ENCODE results near the gene FXN.
"Not testable (repeated sequence)": the region's sequence is repeated elsewhere in the genome, so short reads cannot be mapped to it uniquely, and the experiment has no call there.

FXN gene

DNA sequence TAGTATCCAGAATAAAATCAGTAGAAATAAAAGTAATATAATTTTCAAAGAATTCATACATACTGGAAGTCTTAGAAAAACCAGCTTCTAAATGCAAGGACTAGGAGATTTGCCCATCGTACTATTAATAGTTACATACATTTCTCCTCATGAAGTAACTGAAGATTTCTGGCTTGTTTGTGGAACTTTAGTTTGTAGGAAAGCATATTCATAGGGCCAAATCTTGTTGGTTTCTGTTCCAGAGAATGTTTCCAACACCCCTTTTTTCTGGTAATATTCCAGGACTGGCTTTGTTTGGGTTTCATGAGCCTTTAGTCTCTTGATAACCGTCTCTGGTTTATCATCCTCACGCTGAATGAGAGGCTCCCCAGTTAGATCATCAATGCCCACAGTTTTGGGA is 72.2 kb downstream of the FXN start:
- DNase-seq: no peak

DNA sequence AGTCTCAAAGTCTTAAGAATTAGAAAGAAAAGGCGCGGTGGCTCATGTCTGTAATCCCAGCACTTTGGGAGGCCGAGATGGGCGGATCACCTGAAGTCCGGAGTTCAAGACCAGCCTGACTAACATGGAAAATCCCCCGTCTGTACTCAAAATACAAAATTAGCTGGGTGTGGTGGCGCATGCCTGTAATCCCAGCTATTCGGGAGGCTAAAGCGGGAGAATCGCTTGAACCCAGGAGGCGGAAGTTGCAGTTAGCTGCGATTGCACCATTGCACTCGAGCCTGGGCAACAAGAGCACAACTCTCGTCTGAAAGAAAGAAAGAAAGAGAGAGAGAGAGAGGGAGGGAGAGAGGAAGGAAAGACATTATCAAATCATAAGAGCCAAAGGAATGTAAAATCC is 73.2 kb downstream of the FXN start:
- not testable (repeated sequence) for DNase-seq

DNA sequence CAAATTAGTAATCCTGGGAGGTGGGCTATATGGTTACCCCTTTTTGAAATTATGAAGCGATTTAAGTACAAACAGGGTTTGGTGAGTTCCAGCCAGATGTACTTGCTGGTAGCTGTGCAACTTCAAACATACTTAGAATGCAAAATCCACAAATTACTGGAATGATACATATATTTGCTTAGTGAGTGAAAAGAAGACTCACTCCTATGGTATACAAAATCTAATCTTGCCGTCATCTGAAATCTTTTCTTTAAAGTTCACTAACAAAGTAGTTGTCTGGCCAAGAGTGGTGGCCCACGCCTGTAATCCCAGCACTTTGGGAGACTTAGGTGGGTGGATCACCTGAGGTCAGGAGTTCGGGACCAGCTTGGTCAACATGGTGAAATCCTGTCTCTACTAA is 73.6 kb downstream of the FXN start:
- DNase-seq: no peak

DNA sequence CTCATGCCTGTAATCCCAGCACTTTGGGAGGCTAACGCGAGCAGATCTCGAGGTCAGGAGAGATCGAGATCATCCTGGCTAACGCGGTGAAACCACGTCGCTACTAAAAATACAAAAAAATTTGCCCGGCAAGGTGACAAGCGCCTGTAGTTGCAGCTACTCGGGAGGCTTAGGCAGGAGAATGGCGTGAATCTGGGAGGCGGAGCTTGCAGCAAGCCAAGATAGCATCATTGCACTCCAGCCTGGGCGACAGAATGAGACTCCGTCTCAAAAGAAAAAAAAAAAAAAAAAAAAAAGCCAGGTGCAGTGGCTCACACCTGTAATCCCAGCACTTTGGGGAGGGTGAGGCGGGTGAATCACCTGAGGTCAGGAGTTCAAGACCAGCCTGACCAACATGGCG is 77.1 kb downstream of the FXN start:
- not testable (repeated sequence) for DNase-seq

DNA sequence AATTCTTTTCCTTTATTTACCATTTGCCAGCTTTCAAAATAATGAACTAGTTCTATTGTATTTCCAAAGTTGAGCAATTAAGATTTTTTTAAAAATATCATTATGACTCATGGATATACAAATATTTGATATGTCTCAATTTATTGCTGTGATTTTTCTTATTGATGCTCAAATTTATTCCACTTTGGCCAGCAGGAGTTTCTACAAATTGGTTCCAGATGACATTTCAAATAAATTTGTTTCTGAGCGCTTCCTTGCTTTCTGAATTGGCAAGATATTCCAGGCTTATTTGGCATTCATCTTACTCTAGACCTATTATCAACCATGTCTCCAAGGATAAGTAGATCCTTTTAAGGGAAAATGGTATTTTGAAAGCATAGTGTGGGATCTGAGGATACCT is 80.1 kb downstream of the FXN start:
- no peak for DNase-seq

DNA sequence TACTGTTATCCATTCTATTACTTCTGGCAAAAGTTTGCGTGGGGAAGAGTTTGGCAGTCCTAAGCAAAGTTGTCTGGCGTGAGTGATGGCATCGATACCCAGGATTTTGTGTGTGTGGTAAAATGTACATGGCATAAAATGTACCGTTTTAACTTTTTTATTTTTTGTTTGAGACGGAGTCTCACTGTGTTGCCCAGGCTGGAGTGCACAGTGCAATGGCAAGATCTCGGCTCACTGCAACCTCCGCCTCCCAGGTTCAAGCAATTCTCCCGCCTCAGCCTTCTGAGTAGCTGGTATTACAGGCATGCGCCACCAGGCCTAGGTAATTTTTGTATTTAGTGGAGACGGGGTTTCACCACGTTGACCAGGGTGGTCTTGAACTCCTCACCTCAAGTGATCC is 83.1 kb downstream of the FXN start:
- DNase-seq: no peak

DNA sequence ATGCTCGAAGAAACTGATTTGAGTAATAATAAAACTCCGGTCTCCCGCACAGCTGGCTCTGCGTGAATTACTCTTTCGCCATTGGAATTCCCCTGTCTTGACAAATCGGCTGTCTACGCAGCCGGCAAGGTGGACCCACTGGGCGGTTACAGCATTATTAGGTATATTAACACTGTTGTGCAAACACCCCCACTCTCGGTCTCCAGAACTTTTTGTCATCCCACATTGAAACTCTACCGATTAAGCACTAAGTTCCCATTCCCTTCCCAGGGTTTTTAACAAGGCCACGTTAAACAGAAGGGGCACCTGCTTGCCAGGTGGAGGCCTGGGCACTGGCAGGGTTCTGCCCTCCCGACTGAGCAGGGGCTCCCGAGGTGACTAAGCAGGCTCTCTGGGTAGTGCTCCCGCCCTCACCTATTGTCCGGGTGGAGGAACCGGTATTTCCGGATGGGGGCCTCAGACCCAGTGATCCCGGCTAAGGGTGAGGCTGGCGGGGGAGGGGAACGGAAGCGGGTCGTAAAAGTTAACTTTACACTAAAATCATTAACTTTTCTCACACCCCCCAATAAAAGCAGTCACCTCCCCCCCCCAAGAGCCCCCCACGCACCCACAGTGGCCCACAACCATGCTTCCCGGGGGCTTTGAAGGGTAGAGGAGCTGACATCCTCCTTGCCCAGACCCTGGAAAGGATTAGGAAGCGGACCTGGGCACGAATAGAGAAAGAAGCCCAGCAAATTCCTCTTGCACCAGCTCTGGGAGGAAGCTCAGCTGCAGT is 85.0 kb downstream of the FXN start:
- no peak for DNase-seq

DNA sequence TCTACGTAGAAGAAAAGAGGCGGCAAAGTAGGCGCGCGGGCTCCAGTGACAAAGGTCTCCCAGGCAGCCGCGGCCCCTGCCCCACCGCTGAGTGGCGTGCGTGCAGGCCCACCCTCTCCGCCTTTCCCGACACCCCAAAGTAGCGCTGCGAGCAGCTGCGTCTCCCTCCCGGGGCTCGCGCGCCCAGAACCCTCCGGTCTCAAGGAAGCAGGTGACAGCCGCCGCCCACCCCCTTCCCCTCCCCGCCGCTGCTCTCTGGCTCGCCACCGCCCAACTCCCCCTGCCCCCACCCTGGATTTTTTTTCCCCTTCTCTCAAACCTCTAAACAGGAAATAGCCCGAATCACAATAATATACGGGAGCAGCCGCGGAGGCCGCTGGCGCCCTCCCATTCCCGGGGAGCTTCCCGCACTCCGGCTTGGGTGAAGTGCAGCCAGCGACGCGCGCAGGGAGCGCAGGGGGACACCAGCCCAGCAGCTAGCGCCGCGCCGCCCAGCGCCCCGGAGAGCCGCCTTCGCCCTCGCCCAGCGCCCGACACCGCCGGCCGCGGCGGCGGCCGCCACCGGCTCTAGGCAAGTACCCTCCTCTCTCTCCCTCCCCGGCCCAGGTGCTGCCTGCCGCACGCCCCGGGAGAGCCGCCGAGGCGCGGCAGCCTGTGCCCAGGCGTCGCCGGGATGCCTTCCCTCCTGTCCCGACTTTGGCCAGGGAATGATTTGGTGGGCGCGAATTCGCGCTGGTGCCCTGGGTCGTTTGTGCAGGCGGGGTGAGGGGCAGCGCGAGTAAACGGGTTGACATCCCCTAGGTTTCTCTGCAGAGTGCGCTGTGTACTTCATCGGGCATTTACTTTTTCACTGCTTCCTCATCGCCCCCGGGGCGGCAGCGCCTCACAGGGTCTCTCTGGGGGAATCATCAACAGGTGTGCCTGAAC is 85.9 kb downstream of the FXN start:
- peak in 1 of 2 donors; percentile 18 for DNase-seq

DNA sequence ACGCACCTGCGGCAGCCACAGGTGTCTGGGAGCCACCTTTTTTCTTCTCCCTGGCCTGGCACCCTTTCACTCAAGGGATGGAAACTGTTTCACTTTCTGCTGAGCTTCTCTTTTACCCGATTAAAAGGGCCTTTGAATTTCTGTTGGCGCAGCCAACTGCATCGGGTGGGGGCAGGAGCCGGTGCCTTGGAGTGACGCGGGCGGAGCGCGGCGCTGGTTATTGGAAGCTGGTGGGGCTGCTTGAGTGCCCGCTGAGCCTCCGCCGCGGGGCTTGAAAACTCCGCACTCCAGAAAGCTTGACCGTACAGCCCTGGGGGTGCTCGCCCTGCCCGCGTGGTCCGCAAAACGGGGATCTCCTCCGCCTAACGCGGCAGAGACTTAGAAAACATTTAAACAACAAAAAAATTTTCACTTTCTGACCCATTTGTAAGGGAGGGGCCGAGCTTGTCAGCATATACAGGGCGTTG is 86.6 kb downstream of the FXN start:
- DNase-seq: peak; percentile 25 to 46

DNA sequence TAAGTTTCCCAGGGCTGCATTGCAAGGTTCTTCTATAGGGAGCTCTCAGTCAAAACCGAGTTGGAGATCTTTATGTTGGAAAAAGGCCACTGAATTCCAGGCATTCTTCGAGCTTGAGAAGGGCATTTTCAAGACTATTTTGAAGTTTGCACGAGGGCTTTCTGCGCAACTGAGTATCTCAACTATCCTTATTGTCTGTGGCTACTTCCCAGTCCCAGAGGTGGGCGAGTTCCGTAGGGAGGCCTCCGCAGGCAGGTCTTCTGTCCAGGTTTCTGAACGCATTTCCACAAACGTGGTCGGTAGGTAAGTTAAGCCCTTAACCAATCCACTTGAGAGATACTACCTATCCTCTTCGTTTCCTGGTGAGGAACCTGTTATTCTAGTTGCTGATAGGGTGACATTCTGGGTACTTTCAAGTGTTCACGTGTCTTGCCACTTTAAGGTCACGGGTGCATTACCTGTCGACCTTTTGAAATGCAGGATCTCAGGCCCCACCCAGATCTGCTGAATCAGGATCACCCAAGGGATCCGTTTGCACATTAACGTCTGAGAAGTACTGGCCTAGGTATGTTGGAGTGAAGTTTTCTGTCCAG is 87.1 kb downstream of the FXN start:
- DNase-seq: no peak

DNA sequence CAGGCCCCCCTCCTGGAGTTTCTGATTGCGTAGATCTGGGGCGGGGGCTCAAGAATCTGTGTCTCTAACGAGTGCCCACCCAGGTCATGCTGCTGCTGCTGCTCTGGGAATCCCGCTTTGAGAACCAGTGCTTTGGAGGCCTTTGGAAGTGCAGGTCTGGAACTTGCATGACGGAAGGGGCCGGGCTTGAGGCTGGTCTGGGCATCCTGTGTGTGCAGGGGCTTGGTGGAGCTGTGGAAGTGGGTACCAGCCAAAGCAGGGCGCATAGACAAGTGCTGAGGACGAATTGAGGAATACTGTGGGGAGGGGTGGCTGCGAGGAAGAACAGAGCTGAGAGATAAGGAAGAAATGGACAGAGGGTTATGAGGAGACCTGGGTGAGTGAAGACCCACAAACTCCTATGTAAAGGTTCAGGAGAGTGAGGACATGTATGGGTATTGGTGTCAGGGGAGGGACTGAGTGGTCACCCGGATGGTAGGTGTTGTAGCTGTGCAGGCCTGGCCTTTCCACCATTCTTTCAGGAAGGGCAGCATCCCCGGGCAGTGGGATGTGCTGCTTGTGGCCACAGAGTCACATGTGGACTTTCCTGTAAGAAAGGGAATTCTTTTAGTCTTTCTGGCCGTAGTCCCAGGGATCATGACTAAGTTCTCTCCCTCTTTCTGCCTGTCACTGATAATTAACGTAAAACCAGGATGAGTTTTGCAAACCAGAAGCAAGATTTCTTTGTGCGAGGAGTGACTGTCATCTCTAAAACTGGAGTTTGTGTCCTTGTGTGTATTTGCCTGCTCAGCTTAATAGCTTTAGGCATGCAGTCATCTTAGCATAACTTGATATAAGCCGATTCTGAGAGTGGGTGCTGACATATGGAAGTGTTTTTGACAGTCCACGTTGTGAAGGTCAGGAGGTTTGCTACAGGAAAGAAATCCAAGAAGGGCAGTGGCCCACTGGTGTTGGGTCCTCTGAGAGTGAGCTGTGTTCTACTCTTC is 95.2 kb downstream of the FXN start:
- no peak for DNase-seq

DNA sequence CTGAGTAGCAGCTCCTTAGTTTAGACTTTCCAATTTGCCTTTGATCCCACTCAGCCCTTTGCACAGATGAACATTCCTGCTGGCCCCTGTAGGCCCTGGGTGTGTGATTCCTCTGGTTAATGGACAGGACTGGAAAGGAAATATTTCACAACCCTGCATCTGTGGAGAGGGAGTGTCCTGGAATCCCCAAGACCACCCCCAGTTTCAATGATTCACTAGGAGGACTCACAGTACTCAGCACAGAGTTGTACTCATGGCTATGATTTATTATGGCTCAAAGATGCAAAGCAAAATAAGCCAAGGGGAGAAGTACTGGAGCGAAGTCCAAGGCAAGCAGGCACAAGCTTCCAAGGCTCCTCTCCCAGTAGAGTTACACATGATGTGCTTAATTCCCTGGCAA is 96.1 kb downstream of the FXN start:
- no peak for DNase-seq

DNA sequence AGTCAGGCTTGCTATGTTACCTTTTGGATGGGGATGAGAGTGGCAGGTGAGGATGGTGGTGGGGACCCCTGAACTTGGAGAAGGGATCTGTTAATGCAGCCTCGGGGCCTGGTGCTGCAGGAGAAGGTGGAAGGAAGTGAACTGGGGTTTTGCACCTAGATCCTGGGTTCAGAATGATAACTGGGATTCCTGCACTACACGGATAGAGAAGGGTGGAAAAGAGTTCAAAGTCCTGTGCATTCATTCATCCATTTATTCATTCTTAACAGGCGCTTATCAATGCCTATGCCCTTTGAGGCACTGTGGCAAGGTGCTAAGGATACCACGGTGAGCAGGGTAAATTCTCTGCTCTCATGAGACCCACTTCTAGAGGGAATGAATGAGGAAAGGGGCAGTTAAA is 96.8 kb downstream of the FXN start:
- DNase-seq: no peak

DNA sequence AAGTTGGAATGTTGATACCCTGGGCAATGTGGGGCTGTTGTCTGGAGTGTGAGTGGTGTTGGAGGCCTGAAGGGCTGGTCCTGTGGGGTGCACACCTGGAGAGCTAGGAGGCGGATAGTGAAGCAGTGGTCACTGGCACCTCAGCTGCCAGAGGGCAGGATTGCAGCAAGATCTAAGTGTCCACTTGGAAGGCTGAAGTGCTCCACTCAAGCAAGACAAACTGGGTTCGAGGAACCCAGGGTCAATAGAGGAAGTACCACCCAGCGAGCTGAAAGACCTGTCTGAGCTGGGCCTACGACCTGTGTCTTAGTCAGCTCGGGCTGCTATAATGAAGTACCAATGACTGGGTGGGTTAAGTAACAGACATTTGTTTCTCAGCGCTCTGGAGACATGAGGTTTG is 98.9 kb downstream of the FXN start:
- no peak for DNase-seq

DNA sequence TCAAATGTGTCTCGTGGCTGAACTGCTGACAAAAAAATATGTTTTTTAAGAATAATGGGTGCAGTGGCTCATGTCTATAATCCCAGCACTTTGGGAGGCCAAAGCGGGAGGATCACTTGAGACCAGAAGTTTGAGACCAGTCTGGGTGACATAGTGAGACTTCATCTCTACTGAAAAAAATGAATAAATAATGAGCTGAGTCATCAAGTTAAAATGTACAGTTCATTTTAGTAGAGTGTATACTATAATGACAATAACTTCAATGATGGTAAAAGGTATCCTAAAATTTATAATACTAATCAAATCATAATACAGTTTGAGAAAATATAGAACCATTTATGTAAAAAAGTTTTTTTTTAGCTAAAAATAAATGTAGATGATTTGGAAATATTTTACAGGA is 100.6 kb downstream of the FXN start:
- no peak for DNase-seq

DNA sequence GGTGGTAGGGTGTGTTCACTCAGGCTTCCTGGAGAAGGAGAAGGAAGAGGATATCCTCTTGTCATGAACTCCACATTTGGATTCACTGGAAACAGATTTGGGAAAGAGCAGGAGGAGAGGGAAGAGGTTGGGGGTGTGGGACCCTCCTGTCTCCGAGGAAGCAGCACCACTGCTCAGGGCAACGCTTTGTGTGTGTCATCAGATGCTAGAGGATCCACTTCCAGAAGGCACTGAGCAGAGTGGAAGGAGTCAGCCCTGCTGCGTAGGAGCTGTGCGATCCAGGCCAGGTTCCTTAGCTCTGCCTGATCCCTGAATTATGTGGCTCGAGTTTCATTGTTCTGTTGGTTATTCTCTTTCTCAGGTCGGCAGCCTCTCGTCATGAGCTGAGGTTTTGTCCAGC is 101.2 kb downstream of the FXN start:
- no peak for DNase-seq

DNA sequence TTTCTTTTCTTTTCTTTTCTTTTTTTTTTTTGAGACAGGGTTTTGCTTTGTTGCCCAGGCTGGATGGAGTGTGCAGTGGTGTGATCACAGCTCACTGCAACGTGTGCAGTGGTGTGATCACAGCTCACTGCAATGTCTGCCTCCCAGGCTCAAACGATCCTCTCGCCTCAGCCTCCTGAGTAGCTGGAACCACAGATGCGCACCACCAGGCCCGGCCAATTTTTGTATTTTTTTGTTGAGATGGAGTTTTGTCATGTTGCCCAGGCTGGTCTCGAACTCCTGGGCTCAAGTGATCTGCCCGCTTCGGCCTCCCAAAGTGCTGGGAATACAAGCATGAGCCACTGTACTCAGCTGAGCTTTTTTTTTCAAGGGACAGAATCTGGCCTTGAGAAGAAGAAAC is 101.8 kb downstream of the FXN start:
- no peak for DNase-seq

DNA sequence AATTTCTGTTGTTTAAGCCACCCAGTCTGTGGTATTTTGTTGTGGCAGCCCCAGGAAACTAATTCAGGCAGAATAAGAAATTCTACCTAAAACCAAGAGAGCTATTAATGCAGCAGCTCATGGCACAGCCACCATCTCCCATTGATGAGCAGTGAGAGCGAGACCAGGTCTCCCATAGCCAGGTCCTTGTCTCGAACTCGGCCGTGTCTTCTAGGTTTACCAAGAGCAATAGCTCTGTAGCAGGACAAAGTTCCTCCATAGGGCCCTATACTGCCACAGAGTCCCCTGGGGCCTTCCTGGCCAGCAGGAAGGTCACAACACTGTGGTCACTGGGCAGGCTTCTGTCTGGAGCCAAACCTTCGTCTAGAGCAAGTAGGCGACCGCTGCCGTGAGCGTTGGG is 104.0 kb downstream of the FXN start:
- no peak for DNase-seq

DNA sequence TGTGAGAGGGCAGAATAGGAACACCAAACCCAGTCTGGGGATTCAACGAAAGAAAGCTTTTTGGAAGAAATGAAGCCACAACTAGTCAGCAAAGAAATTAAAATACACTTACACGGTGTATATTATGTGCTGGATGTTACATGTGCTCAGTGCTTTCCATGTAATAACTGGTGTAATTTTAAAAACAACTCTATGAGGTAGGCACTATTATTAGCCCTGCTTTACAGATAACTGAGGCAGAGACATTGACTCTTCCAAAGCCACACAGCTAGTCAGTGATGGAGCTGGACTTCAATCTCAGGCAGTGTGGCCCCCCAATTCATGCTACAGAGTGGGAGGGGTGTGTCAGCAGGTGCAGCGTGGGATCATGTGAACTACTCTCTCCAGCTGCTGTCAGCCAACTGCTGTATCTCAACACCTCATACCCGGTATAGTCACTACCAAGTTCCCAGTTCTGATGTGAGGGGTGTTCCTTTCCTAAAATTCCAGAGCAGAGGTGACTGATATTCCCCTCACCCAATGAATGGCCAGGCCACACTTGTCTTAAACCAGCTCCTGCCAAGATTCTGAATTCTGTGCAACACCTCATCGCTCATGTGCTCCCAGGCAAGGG is 104.7 kb downstream of the FXN start:
- DNase-seq: no peak

DNA sequence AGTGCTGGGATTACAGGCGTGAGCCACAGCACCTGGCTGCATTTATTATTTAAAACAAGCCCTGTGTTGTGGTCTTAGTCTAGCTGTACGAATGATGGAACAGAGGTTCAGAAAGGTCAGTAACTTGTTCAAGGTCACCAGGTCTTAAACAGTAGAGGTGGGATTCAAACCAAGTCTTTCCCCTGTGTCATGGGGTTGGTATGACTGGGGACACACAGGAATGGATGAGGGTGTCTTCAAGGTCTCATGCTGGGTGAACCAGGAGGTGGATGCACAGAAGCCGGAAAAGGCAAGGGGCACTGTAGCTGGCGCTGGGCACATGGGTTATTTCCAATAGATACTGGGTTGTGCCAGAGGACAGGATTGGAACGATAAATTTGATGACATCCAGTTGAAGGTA is 106.3 kb downstream of the FXN start:
- no peak for DNase-seq

DNA sequence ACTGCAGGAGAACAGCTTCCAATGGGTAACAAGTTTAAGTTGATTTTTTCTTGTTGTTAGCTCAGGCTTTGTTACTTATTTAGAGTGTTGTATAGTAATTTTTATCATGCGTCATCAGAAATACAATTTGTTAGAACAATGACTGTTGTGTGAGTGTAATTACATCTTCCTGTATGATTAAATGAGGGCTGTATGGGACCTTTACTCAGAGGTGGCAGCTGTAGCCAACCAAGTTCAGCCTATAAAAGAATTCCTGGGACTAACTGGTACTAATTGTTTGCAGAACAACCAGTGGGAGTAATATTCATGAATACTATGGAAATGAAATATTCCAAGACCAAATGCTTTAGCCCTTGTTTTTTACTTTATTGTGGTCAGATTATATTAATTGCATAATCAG is 107.7 kb downstream of the FXN start:
- no peak for DNase-seq

DNA sequence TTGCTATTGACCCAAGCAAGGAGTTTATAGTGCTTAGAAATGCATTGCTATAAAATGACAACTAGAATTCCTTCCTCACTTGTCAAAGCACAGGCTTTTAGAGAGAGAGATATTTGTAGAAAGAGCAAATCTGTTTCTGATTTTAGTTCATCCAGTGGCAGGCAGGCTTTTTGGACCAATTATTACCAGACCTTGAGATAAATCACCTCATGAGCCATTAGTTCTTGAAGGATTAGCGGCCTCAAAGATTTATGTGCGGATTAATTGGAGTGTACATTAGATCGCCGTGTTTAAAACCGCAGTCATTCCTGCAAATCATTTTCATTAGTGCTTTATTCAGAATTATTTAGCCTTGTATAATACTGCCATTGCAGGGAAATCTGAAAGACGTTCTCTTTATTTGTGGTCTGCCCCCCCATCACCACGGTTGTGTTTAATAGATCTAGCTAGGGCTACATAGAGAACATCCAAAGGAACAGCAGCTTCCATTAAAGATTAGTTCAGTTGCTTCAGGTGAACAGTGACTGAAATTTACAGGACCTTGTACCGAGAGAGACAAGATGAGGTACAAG is 109.7 kb downstream of the FXN start:
- no peak for DNase-seq

Data from CD4-positive, alpha-beta T cell treated with Interferon alpha-2 for 1 hour (primary cell).